Urinary bladder (tissue), 4 donors: ENCODE data around the gene OPN1LW. TPM values are rescaled to one million over a fixed set of nuclear protein-coding genes. Genes with fewer than 3 reads are reported as not detected.
"Not testable (repeated sequence)": the region's sequence is repeated elsewhere in the genome, so short reads cannot be mapped to it uniquely, and the experiment has no call there.

ENCODE experiments used
- DNase-seq: peaks from one replicate; pipeline ENCODE4 v3.0.0-alpha.2; 2015; ENCODE audit errors: extremely low spot score
- H3K27ac ChIP-seq: one replicate; pipeline ENCODE4 v1.5.1; 2013; ENCODE audit warnings: low read depth, mild to moderate bottlenecking, moderate library complexity
- H3K36me3 ChIP-seq: one replicate; pipeline ENCODE4 v1.6.1; 2013; ENCODE audit warnings: mild to moderate bottlenecking, moderate library complexity; ENCODE audit not compliant: insufficient read depth
- H3K4me1 ChIP-seq: one replicate; pipeline ENCODE4 v1.6.1; 2013; ENCODE audit warnings: mild to moderate bottlenecking, moderate library complexity; ENCODE audit not compliant: insufficient read depth
- H3K4me3 ChIP-seq: one replicate; pipeline ENCODE4 v1.5.1; 2013; ENCODE audit warnings: low read depth, low read length
- WGBS: extraction: QIAGEN DNeasy Blood & Tissue Kit; methylation state at CpG from one replicate; pipeline ENCODE4 v1.1.7; 2013; 5-methylcytosine and 5-hydroxymethylcytosine counted together
- polyA plus RNA-seq: library from polyadenylated mRNA; stranded (reverse); fragments of 200-250 nt; gene quantifications from one replicate; pipeline ENCODE4 v1.2.3, GENCODE V29; 2013
- total RNA-seq: library from RNA; depleted of rRNA; stranded (reverse); fragments of >200 nt; gene quantifications from one replicate; pipeline ENCODE4 v1.2.3, GENCODE V29; 2014
- donor health status: healthy with polysubstance abuse.
- donor health status: healthy.

The OPN1LW gene
- total and polyA plus RNA-seq, 2 donors: not detected

DNA sequence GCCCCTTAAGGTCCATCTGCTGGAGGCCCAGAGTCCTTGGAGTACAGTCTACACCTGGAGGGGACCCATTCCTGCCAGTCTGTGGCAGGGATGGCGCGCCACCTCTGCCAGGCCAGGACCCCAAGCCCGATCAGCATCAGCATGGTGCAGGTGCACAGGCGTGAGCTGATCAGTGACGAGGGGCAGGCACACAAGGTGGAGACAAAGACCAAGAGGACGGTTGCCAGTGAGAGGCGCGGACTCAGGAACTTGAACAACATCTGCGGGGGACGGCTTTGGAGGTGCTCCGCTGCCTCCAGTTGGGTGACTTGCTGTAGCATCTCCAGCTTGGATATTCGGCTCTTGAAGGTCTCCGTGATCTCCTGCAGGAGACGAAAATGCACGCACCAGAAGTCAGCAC lies 52.4 kb downstream of the OPN1LW start:
- not testable (repeated sequence) for DNase-seq, H3K27ac ChIP-seq, H3K4me3 ChIP-seq, H3K4me1 ChIP-seq, H3K36me3 ChIP-seq
- no CpG with 5 or more reads among the region's 15 CpGs for WGBS

Other genes starting within 250 kb of the OPN1LW start
- 0.53 TPM for gene AVPR2, start 239.6 kb upstream of the OPN1LW start, total RNA-seq
- 7.7 TPM for gene AVPR2, start 239.6 kb upstream of the OPN1LW start, polyA plus RNA-seq
- gene ARHGAP4, start 218.0 kb upstream of the OPN1LW start, total RNA-seq: 11.6 TPM
- gene ARHGAP4, start 218.0 kb upstream of the OPN1LW start, polyA plus RNA-seq: 28.4 TPM
- gene NAA10, start 209.2 kb upstream of the OPN1LW start, total RNA-seq: 24.7 TPM
- 139 TPM for gene NAA10, start 209.2 kb upstream of the OPN1LW start, polyA plus RNA-seq
- gene RENBP, start 199.6 kb upstream of the OPN1LW start, total RNA-seq: 4.4 TPM
- 12.1 TPM for gene RENBP, start 199.6 kb upstream of the OPN1LW start, polyA plus RNA-seq
- 15.4 TPM for gene HCFC1, start 172.4 kb upstream of the OPN1LW start, total RNA-seq
- gene HCFC1, start 172.4 kb upstream of the OPN1LW start, polyA plus RNA-seq: 35.2 TPM
- gene TMEM187, start 171.5 kb upstream of the OPN1LW start, total RNA-seq: 2.3 TPM
- gene TMEM187, start 171.5 kb upstream of the OPN1LW start, polyA plus RNA-seq: 13.6 TPM
- 9.5 TPM for gene IRAK1, start 124.3 kb upstream of the OPN1LW start, total RNA-seq
- 67.2 TPM for gene IRAK1, start 124.3 kb upstream of the OPN1LW start, polyA plus RNA-seq
- gene MECP2, start 46.5 kb upstream of the OPN1LW start, total RNA-seq: 30.5 TPM
- gene MECP2, start 46.5 kb upstream of the OPN1LW start, polyA plus RNA-seq: 25.9 TPM
- not detected for gene OPN1MW, start 38.4 kb downstream of the OPN1LW start, total RNA-seq
- not detected for gene OPN1MW, start 38.4 kb downstream of the OPN1LW start, polyA plus RNA-seq
- not detected for gene OPN1MW2, start 75.5 kb downstream of the OPN1LW start, total RNA-seq
- gene OPN1MW2, start 75.5 kb downstream of the OPN1LW start, polyA plus RNA-seq: not detected
- not detected for gene OPN1MW3, start 113.3 kb downstream of the OPN1LW start, total RNA-seq
- gene OPN1MW3, start 113.3 kb downstream of the OPN1LW start, polyA plus RNA-seq: not detected
- gene TEX28, start 150.9 kb downstream of the OPN1LW start, total RNA-seq: not detected
- not detected for gene TEX28, start 150.9 kb downstream of the OPN1LW start, polyA plus RNA-seq
- 0.32 TPM for gene TKTL1, start 151.6 kb downstream of the OPN1LW start, total RNA-seq
- gene TKTL1, start 151.6 kb downstream of the OPN1LW start, polyA plus RNA-seq: 0.19 TPM
- gene FLNA, start 230.4 kb downstream of the OPN1LW start, total RNA-seq: 1,306 TPM
- 6,054 TPM for gene FLNA, start 230.4 kb downstream of the OPN1LW start, polyA plus RNA-seq
- 25.9 TPM for gene EMD, start 235.1 kb downstream of the OPN1LW start, total RNA-seq
- gene EMD, start 235.1 kb downstream of the OPN1LW start, polyA plus RNA-seq: 138 TPM